HepG2 (cell line): ENCODE data around the gene PPCS. TPM values are rescaled to one million over a fixed set of nuclear protein-coding genes. Genes with fewer than 3 reads are reported as not detected.

ENCODE experiments used
- HIVEP1 ChIP-seq: sonication (generic); formaldehyde crosslinking; IDR thresholded peaks from 2 replicates; pipeline ENCODE4 v1.4.0; 2020; ENCODE audit warnings: mild to moderate bottlenecking, missing genetic modification reagents
- MAZ ChIP-seq, 2 experiments: sonication (generic) in 1 of 2; formaldehyde crosslinking in 1 of 2; IDR thresholded peaks; 2 replicates each; pipeline versions ENCODE4 v1.5.0 to v1.6.1; 2012 to 2020; ENCODE audit warnings: low read depth in 2 of 2, mild to moderate bottlenecking in 2 of 2, borderline replicate concordance in 1 of 2, improper control_type of control experiment in 1 of 2, low read length in 1 of 2, missing genetic modification reagents in 1 of 2, moderate library complexity in 1 of 2
- NONO ChIP-seq, 2 experiments: fragments of 450-650 bp in 1 of 2; sonication (generic) in 1 of 2; formaldehyde crosslinking in 1 of 2; IDR thresholded peaks in 1 of 2; conservative IDR thresholded peaks in 1 of 2; 2 replicates each; pipeline versions ENCODE4 v1.6.1 to v1.8.0; 2017 to 2022; ENCODE audit warnings: mild to moderate bottlenecking in 1 of 2, missing genetic modification reagents in 1 of 2, moderate library complexity in 1 of 2
- RFX1 ChIP-seq: fragments of 450-650 bp; IDR thresholded peaks from 2 replicates; pipeline ENCODE4 v1.6.1; 2017
- SMAD3 ChIP-seq: sonication (generic); formaldehyde crosslinking; IDR thresholded peaks from 2 replicates; pipeline ENCODE4 v1.4.0; 2020; ENCODE audit warnings: missing genetic modification reagents
- SMARCE1 ChIP-seq: fragments of 450-650 bp; IDR thresholded peaks from 2 replicates; pipeline ENCODE4 v1.6.1; 2017; ENCODE audit warnings: borderline replicate concordance
- ZNF296 ChIP-seq: sonication (generic); formaldehyde crosslinking; conservative IDR thresholded peaks from 2 replicates; pipeline ENCODE4 v1.5.0; 2020; ENCODE audit warnings: mild to moderate bottlenecking, missing genetic modification reagents
- ZNF501 ChIP-seq: sonication (generic); formaldehyde crosslinking; IDR thresholded peaks from 2 replicates; pipeline ENCODE4 v1.5.1; 2020; ENCODE audit warnings: mild to moderate bottlenecking, moderate library complexity, missing genetic modification reagents
- ZNF557 ChIP-seq: sonication (generic); formaldehyde crosslinking; IDR thresholded peaks from 2 replicates; pipeline ENCODE4 v1.4.0; 2020; ENCODE audit warnings: missing genetic modification reagents
- polyA plus RNA-seq, 8 experiments: library from polyadenylated mRNA; depleted of rRNA in 3 of 8; stranded (reverse) in 7 of 8; unstranded in 1 of 8; fragments of >200 nt; fragmentation: Illumina TruSeq in 4 of 8; extraction: Trizol in 4 of 8; gene quantifications; 2 replicates each; pipeline versions ENCODE4 v1.2.1 to v1.2.3, GENCODE V29; 2011 to 2016; ENCODE audit warnings: low read depth in 4 of 8, missing spikeins in 1 of 8, mixed read lengths in 1 of 8; ENCODE audit not compliant: insufficient read depth in 1 of 8
- total RNA-seq, 5 experiments: library from RNA; depleted of rRNA; stranded (reverse); fragments of >200 nt; fragmentation: Illumina TruSeq; extraction: Trizol; gene quantifications; 2 replicates each; pipeline ENCODE4 v1.2.3, GENCODE V29; 2016; ENCODE audit warnings: low read depth in 1 of 5
- TF ChIP-seq, protein P1 (sequence below): sonication (generic); formaldehyde crosslinking; IDR thresholded peaks from 2 replicates; pipeline ENCODE4 v1.4.0; 2020; ENCODE audit warnings: missing genetic modification reagents
- TF ChIP-seq, protein P2 (sequence below): sonication (generic); formaldehyde crosslinking; IDR thresholded peaks from 2 replicates; pipeline ENCODE4 v1.5.0; 2020; ENCODE audit warnings: missing genetic modification reagents
- TF ChIP-seq, protein P3 (sequence below): sonication (generic); formaldehyde crosslinking; IDR thresholded peaks from 2 replicates; pipeline ENCODE4 v1.4.0; 2020; ENCODE audit warnings: missing genetic modification reagents, low read depth, mild to moderate bottlenecking, borderline replicate concordance
- TF ChIP-seq, protein P4 (sequence below): sonication (generic); formaldehyde crosslinking; IDR thresholded peaks from 2 replicates; pipeline ENCODE4 v1.8.1; 2023; ENCODE audit warnings: mild to moderate bottlenecking, missing genetic modification reagents

PPCS gene
- total and polyA plus RNA-seq, 2 of the 13 experiments (the other 11 are each of a cell fraction or from before 2014, with no cell fraction given): 13.4 to 38.9 TPM

DNA sequence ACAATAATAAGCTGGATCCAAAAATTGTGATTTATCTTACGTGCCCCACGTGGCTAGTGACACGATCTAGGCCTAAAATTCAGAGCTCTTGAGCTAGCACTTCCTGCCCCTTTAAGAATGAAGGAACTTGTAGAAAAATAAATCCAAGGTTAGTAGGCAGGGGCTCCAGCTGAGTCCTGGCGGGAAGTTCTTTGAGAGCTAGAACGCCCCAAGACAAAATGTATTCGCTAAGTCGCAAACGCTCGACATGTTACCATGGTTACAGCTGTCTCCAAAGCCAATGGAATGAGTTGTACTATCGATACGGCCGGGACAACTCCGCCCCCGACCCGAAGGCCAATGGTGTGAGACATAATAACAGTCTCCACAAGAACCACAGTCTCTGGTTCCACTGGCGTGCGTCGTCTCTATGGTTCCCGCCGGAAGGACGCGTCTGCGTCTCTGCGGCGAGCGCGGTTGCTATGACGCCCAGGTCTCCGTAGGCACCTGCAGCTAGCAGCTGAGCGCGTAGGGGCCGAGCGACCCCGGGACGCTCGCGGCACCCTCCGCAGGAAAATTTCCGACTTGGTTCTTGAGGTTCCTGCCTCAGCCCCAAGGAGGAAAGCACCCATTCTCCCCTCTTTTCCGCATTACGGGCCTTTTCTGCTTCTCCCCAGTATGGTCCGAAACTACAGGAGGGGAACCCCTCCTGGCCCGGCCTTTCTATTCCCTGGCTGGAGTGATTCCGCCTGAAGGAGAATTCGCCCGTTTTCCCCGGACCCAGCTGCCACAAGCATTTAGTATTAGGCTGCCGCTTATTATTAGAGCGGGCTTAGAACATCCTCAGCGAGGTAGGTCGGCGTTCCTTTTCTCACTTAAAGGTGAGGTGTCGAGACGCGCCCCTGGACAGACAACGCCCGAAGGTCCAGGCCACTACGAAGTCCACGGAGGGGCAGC is 6.8 kb downstream of the PPCS start, which contains the start of gene CCDC30 (continued):
- TF ChIP-seq, protein P1, sequence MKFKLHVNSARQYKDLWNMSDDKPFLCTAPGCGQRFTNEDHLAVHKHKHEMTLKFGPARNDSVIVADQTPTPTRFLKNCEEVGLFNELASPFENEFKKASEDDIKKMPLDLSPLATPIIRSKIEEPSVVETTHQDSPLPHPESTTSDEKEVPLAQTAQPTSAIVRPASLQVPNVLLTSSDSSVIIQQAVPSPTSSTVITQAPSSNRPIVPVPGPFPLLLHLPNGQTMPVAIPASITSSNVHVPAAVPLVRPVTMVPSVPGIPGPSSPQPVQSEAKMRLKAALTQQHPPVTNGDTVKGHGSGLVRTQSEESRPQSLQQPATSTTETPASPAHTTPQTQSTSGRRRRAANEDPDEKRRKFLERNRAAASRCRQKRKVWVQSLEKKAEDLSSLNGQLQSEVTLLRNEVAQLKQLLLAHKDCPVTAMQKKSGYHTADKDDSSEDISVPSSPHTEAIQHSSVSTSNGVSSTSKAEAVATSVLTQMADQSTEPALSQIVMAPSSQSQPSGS: peak; percentile 42; the same call in 1 of the 2 replicates
- TF ChIP-seq NONO (IDR thresholded peaks at IDR 0.05): no peak
- TF ChIP-seq NONO (CRISPR knock-in tag; conservative IDR thresholded peaks at IDR 0.05): peak; percentile 62; the same call in 1 of the 2 replicates
- TF ChIP-seq, protein P2, sequence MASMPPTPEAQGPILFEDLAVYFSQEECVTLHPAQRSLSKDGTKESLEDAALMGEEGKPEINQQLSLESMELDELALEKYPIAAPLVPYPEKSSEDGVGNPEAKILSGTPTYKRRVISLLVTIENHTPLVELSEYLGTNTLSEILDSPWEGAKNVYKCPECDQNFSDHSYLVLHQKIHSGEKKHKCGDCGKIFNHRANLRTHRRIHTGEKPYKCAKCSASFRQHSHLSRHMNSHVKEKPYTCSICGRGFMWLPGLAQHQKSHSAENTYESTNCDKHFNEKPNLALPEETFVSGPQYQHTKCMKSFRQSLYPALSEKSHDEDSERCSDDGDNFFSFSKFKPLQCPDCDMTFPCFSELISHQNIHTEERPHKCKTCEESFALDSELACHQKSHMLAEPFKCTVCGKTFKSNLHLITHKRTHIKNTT (CRISPR knock-in tag): no peak
- no peak for TF ChIP-seq ZNF557 (CRISPR knock-in tag)
- TF ChIP-seq ZNF501 (CRISPR knock-in tag): peak; percentile 48; the same call in 1 of the 2 replicates
- TF ChIP-seq ZNF296 (CRISPR knock-in tag): no peak
- TF ChIP-seq, protein P3, sequence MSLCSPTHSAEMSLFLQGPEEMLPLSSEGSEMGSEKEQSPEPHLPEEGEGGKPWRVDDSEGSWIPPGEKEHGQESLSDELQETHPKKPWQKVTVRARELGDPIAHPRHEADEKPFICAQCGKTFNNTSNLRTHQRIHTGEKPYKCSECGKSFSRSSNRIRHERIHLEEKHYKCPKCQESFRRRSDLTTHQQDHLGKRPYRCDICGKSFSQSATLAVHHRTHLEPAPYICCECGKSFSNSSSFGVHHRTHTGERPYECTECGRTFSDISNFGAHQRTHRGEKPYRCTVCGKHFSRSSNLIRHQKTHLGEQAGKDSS (CRISPR knock-in tag): no peak
- TF ChIP-seq MAZ (IDR thresholded peaks at IDR 0.05; ENCODE audit: borderline replicate concordance, low read depth, low read length): no peak
- TF ChIP-seq MAZ (CRISPR knock-in tag; IDR thresholded peaks at IDR 0.05; ENCODE audit: low read depth): no peak
- no peak for TF ChIP-seq SMAD3 (CRISPR knock-in tag)
- no peak for TF ChIP-seq HIVEP1 (CRISPR knock-in tag)
- TF ChIP-seq SMARCE1: no peak
- TF ChIP-seq, protein P4, sequence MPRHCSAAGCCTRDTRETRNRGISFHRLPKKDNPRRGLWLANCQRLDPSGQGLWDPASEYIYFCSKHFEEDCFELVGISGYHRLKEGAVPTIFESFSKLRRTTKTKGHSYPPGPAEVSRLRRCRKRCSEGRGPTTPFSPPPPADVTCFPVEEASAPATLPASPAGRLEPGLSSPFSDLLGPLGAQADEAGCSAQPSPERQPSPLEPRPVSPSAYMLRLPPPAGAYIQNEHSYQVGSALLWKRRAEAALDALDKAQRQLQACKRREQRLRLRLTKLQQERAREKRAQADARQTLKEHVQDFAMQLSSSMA (CRISPR knock-in tag): no peak
- TF ChIP-seq RFX1: peak; percentile 99
- TF ChIP-seq, all 625 proteins: peak for 111
